ENCODE measurements around the gene C1orf56.

The C1orf56 gene

DNA sequence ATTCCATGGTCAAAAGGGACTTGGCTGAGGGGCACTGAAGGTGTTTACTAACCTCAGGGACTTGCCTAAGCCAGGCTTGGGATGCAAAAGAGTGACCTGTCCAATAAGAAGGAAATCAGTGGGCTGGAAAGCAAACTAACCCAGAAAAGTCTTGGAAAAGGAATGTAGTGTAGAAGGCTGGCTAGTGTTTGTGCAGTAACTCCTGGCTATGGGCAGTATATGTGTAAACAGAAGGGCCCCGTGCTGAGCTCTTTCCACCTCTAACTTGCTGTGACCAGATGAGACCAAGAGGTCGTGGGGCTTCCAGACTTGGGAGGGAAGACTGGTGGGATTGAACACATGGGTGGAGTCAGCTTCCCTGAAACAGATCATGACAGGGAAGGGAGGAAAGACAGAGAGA is 44.9 kb upstream of the C1orf56 start:
- TF ChIP-seq CTCF (IDR thresholded peaks at IDR 0.05; ENCODE audit: borderline replicate concordance, insufficient read depth, low read depth, low read length), result no peak
- H3K4me3 ChIP-seq (ENCODE audit: low read depth, low read length), result no peak overlapping the region

DNA sequence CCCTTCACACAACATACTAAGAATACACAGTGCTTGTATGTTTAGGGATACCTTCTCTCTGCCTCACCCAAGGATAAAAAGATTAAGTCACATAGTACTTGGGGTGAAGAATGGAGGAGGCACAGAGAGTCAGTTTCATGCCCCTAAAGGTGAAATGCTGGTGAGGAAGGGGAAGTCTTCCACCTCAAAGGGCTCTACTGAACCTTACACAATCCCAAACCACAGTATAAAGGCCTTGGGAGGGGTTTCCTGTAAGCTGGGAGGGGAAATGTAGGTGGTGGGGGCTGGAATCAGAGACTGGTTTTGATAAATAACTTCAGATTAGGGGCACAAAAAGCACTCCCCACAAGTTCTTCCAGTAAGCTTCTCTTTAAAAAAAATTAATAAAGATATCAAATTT is 44.4 kb upstream of the C1orf56 start:
- no peak overlapping the region for H3K4me3 ChIP-seq (ENCODE audit: low read depth, low read length)
- no peak for TF ChIP-seq CTCF (IDR thresholded peaks at IDR 0.05; ENCODE audit: borderline replicate concordance, insufficient read depth, low read depth, low read length)

DNA sequence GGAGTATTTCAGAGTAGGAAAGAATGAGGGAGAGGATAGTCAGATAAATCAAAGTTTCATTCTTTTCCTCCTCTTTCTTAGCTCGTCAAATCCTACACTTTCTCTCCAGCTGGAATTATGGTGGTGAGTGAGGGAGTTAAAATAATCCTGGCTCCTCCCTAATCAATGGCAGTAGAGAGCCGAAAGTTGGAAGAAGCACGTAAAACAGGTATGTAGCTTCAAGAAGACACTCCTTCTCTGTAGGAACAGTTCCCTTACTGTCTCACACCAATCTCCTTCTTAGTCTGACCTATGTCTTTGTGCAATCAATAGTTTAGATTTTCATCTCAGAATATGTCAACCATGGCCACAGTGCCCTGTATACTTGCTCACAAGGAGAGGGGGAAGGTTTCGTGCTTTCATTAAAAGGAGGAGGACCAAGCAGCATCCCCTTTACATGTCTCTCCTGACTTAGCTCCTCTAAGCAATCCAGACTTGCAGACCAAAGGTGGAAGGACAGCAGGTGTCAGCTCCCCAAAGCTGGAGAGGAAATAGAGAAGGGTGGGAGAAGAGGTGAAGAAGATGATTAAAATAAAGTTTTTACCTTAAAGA is 41.7 kb upstream of the C1orf56 start:
- peak overlapping the region; percentile 57 for H3K4me3 ChIP-seq (ENCODE audit: low read depth, low read length)
- TF ChIP-seq CTCF (IDR thresholded peaks at IDR 0.05; ENCODE audit: borderline replicate concordance, insufficient read depth, low read depth, low read length), result no peak

DNA sequence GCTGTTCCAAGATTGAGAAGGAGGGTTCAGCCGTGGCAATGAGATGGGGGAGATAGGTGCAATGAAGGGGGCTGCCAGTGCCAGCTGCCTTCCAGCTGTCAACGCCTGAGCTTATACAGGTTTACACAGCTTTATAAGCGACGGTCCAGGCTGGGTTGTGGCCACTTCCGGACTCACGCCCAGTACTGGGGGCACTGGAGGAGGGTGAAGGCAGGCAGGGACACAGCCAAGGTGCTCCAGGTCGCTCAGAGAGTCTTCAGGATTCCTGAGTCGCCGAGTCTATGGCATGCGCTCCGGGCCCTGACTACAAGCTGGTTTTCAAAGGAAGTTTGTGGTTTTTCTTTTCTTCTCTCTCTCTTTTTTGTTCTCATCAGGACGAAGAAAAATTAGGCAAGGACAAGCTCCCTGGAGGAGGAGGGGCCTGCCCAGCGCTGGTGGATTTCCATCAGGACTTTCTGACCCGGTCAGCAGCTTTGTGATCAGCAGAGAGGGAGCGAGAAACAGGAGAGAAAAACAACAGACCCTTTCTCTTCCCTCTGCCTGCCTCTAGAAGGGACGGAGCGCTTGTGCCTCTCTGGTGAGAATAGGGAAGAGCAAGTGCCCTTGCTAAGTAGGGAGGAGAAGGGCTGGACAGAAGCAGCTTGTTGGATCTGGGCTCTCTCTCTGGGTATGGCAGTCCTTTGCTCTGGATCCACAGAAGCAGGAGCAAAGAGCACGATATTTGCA is 41.1 kb upstream of the C1orf56 start, which contains the start of gene MINDY1:
TSS of gene MINDY1 (minus strand) at position 576 of the 726 bp plus-strand sequence. CDS start 4,285 bp downstream, outside the sequence.
- peak; percentile 48; the same call in 1 of the 2 replicates for TF ChIP-seq CTCF (IDR thresholded peaks at IDR 0.05; ENCODE audit: borderline replicate concordance, insufficient read depth, low read depth, low read length)
- peak within 1 kb of the TSS; percentile 57 for H3K4me3 ChIP-seq (ENCODE audit: low read depth, low read length)

DNA sequence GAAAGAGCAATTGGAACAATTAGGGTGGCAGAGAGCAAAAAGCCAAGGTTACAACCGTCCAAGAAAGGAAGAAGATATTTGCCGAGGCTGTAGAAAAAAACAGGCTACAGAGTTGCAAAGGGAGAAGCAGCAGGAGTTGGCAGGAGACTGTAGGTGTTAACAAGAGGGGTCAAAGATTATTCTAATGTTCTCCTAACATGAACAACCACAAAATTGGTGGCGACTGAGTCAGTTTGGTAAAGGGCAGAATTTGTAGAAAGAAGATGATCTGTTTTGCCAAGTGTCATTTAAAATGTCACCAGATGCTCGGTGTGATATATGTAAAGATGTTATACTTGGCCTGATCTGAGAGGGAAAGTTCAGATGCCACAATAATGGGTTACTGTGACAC is 39.7 kb upstream of the C1orf56 start:
- H3K4me3 ChIP-seq (ENCODE audit: low read depth, low read length), result peak overlapping the region; percentile 82
- no peak for TF ChIP-seq CTCF (IDR thresholded peaks at IDR 0.05; ENCODE audit: borderline replicate concordance, insufficient read depth, low read depth, low read length)

- no peak for TF ChIP-seq CTCF (IDR thresholded peaks at IDR 0.05; ENCODE audit: borderline replicate concordance, insufficient read depth, low read depth, low read length)
- H3K4me3 ChIP-seq (ENCODE audit: low read depth, low read length), result peak within 1 kb of the TSS; percentile 82
These were observed 39.0 kb upstream of the C1orf56 start, which contains the start of gene PRUNE1 for GRCh38 chr1:151008244-151009205. Gene PRUNE1 (plus strand): TSS chr1:151008449. CDS start chr1:151008633, 184 bp downstream.

Data from GM12875 (cell line).